Ovary (tissue), 10 donors: ENCODE results near the gene MROH7. TPM values are rescaled to one million over a fixed set of nuclear protein-coding genes. Genes with fewer than 3 reads are reported as not detected.

ENCODE experiments used
- DNase-seq, 5 donors: peaks; one replicate each; pipeline ENCODE4 v3.0.0-alpha.2; 2019 to 2020
- H3K27ac ChIP-seq, 2 donors: fragments of 200-600 bp; one replicate each; pipeline versions ENCODE4 v1.5.1 to v1.8.0; 2019 to 2022
- H3K27me3 ChIP-seq: fragments of 200-600 bp; one replicate; pipeline ENCODE4 v1.8.0; 2022
- H3K36me3 ChIP-seq: fragments of 200-600 bp; sonication (generic); one replicate; pipeline ENCODE4 v1.5.1; 2019
- H3K4me1 ChIP-seq: one replicate; pipeline ENCODE4 v1.8.1; 2013; ENCODE audit warnings: mild to moderate bottlenecking, moderate library complexity; ENCODE audit not compliant: insufficient read depth
- H3K4me3 ChIP-seq: fragments of 200-600 bp; sonication (generic); one replicate; pipeline ENCODE4 v1.5.1; 2017
- H3K9me3 ChIP-seq, 2 donors: fragments of 200-600 bp in 1 of 2; sonication (generic) in 1 of 2; one replicate each; pipeline versions ENCODE4 v1.5.1 to v1.8.1; 2013 to 2019; ENCODE audit warnings: mild to moderate bottlenecking in 1 of 2, moderate library complexity in 1 of 2
- CTCF ChIP-seq, 3 donors: fragments of 450-650 bp in 2 of 3; fragments of 200-600 bp in 1 of 3; IDR thresholded peaks; one replicate each; pipeline versions ENCODE4 v1.5.1 to v1.8.0; 2016 to 2022; ENCODE audit warnings: antibody characterized with exemption in 3 of 3, mild to moderate bottlenecking in 1 of 3
- EP300 ChIP-seq: sonication (generic); formaldehyde crosslinking; IDR thresholded peaks from one replicate; pipeline ENCODE4 v1.6.1; 2017; ENCODE audit warnings: antibody characterized with exemption
- POLR2A ChIP-seq: fragments of 450-650 bp; IDR thresholded peaks from one replicate; pipeline ENCODE4 v1.6.1; 2017; ENCODE audit warnings: antibody characterized with exemption, mild to moderate bottlenecking, moderate library complexity
- WGBS, 3 donors: extraction: QIAGEN DNeasy Blood & Tissue Kit in 1 of 3; methylation state at CpG; one replicate each; pipeline versions ENCODE4 v1.1.5 to v1.1.7; 2013 to 2017; 5-methylcytosine and 5-hydroxymethylcytosine counted together
- intact Hi-C, 4 donors: fragments of 100-400 bp; cut with DNase I; formaldehyde crosslinking; loops; one replicate each; pipeline versions ENCODE4 v1.11.0 to v1.15.1; 2022 to 2023
- long read RNA-seq, 3 donors: library from polyadenylated mRNA in 2 of 3; unstranded in 2 of 3; transcript quantifications; one replicate each; pipeline ENCODE4 v2.0.0 and lab custom pipeline, GENCODE V29; 2021 to 2026
- polyA plus RNA-seq, 2 donors: library from polyadenylated mRNA; stranded (reverse); fragments of 200-250 nt in 1 of 2; fragments of 350-450 nt in 1 of 2; fragmentation: Illumina TruSeq in 1 of 2; extraction: RNeasy Lipid Tissue Mini Kit (QIAGEN cat#74804) in 1 of 2; gene quantifications; one replicate each; pipeline ENCODE4 v1.2.3, GENCODE V29; 2013 to 2014
- total RNA-seq, 7 donors: library from RNA; depleted of rRNA in 2 of 7; stranded (reverse); fragments of >200 nt in 2 of 7; fragmentation: NEBNext Ultra II Directional in 3 of 7; extraction: Animal tissue kit (Norgen Biotek cat#: 25700) in 3 of 7; gene quantifications; one replicate each; pipeline versions ENCODE4 v1.1.0 to v1.2.4, GENCODE V29; 2016 to 2023
- donor health status: DM: no; HTN: no; CAD: no; lungs with moderate emphysema.
- donor health status: DM: no; HTN: no; CAD: no.
- donor health status: Bipolar disorder and iron deficiency.
- donor health status: DM: yes; HTN: yes; CAD: no.
- donor health status: DM: no; HTN: no; CAD: no.
- donor health status: DM: yes; HTN: yes; CAD: no.

The MROH7 gene
- total RNA-seq (10 to 100 TPM in 3 of 7 donors, 1 to 10 TPM in 4; 4.6 to 20.9 (median 9.7) TPM), polyA plus RNA-seq (1 to 10 TPM; 3.1 to 3.4 TPM)
- long read RNA-seq, donor 1, partial matches to known transcripts: 5 of 6 reads
- long read RNA-seq, donor 1, other reads (novel, unspliced or antisense): 1 of 6 reads
- long read RNA-seq, donor 2: 0 reads
- long read RNA-seq, donor 3, partial matches to known transcripts: 1 of 2 reads
- long read RNA-seq, donor 3, other reads (novel, unspliced or antisense): 1 of 2 reads

- TF ChIP-seq POLR2A: no peak
- no peak for TF ChIP-seq CTCF (IDR thresholded peaks at IDR 0.05)
- no peak for TF ChIP-seq EP300
- no peaks in the 10 kb centered on the region for H3K27me3 ChIP-seq
- H3K36me3 ChIP-seq: no peaks in the 10 kb centered on the region
- no peak within 1 kb of the TSS for H3K27ac ChIP-seq
- no peak within 1 kb of the TSS for H3K4me3 ChIP-seq
- WGBS, 3 donors: 68 to 77% (median 72%) methylated on average over 8 of the region's 8 CpGs
- intact Hi-C loops: no loop called here
- no peak for DNase-seq
- H3K4me1 ChIP-seq: no peaks in the 10 kb centered on the region
- no peaks in the 10 kb centered on the region for H3K9me3 ChIP-seq
These were observed at the start of gene MROH7 for GRCh38 chr1:54640863-54641836. Gene MROH7, plus strand, starts transcription at chr1:54641786. Its CDS starts 11,141 bp downstream, at chr1:54652927.

- no peaks in the 10 kb centered on the region for H3K27me3 ChIP-seq
- no peaks in the 10 kb centered on the region for H3K36me3 ChIP-seq
- no peaks in the 10 kb centered on the region for H3K9me3 ChIP-seq
- H3K4me3 ChIP-seq: no peak overlapping the region
- TF ChIP-seq POLR2A (no peak), EP300 (no peak), CTCF (IDR thresholded peaks at IDR 0.05) (no peak)
- no peak overlapping the region for H3K27ac ChIP-seq
- WGBS, 3 donors: 90 to 97% (median 91%) methylated on average over 10 of the region's 10 CpGs
- H3K4me1 ChIP-seq: no peaks in the 10 kb centered on the region
- intact Hi-C loops: no loop called here
- DNase-seq: no peak
These were observed 47.9 kb upstream of the MROH7 start for GRCh38 chr1:54593571-54594160.

- Histone ChIP-seq H3K4me3 (no peak overlapping the region), H3K9me3 (no peaks in the 10 kb centered on the region), H3K27ac (no peak overlapping the region), H3K27me3 (no peaks in the 10 kb centered on the region), H3K36me3 (no peaks in the 10 kb centered on the region), H3K4me1 (no peaks in the 10 kb centered on the region)
- 93 to 97% (median 95%) methylated on average over 15 to 16 of the region's 16 CpGs for WGBS, 3 donors
- intact Hi-C loops: no loop called here
- no peak for DNase-seq
- TF ChIP-seq EP300: no peak
These were observed 47.1 kb upstream of the MROH7 start for GRCh38 chr1:54594463-54594862.

GRCh38 chr1:54595956-54596498 is 45.6 kb upstream of the MROH7 start:
- DNase-seq: no peak
- H3K4me3 ChIP-seq: no peak overlapping the region
- no peaks in the 10 kb centered on the region for H3K36me3 ChIP-seq
- H3K27ac ChIP-seq: no peak overlapping the region
- H3K27me3 ChIP-seq: no peaks in the 10 kb centered on the region
- H3K4me1 ChIP-seq: no peaks in the 10 kb centered on the region
- intact Hi-C loops: no loop called here
- WGBS, 3 donors: 94 to 96% (median 95%) methylated on average over 3 of the region's 3 CpGs
- no peak for TF ChIP-seq EP300
- TF ChIP-seq CTCF (IDR thresholded peaks at IDR 0.05): no peak
- TF ChIP-seq POLR2A: no peak
- no peaks in the 10 kb centered on the region for H3K9me3 ChIP-seq
